Cerebellar cortex (tissue), 1 donor: Measurements from ENCODE around the gene BTG1.

ENCODE experiments used
- DNase-seq: peaks from one replicate; pipeline ENCODE4 v3.0.0-alpha.2; 2015; ENCODE audit warnings: low spot score

Gene BTG1, protein sequence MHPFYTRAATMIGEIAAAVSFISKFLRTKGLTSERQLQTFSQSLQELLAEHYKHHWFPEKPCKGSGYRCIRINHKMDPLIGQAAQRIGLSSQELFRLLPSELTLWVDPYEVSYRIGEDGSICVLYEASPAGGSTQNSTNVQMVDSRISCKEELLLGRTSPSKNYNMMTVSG

DNA sequence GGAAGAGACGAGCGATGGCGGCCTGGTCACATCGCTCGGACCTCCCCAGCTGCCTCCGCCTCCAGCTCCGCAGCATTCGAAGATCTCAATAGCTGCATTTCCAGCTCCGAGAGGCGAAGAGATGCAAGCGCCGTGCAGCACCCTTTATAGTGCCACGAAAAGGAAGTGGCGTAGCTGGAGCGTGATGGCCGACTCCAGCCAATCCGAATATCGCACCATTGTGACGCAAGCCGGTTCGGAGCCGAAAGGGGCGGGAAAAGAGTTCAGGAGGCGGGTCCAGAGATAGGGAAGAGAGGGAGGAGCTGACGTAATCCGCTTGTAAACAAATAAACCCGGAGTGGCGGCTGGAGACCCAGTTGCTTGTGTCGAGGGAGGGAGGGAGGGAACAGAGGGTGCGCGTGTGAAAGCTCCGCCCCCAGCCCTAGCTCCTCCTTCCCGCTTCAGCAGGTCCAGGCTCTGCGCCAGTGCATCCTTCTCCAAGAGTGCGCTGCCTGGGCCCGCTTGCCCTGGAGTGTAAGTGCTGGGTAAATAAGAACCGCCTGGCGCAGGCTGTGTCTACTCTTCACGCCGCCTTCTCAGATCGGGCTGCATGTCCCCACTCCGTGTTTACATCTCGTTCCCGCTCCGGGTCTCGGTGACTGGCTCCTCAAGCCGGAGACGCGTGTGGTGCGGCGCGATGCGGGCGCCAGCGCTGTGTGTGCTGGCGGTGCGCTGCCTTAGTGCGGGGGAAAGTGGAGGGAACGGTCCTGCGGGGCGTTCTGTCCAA lies at the start of gene BTG1:
BTG1 (minus strand) TSS at position 116 of the 766 bp plus-strand sequence. CDS start 311 bp downstream, outside the sequence.
- peak; percentile 100 for DNase-seq

DNA sequence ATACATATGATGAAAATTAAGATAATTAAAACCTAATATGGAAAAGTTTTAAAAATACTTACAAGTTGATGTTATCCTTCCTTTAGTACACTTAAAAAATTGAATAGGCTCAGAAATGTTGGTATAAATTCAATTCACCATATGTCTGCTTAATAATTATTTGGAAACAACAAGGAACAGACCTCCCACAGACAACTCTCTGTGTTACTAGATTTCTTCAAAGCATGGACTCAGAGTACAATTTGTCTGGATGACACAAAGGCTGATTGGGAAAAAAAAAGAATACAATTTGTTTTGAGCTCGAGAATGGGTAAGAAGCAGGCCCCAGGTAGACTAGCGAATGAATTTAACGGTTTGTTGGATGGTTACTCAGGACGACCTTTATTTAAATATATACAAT lies 48.9 kb upstream of the BTG1 start:
- peak; percentile 69 for DNase-seq

DNA sequence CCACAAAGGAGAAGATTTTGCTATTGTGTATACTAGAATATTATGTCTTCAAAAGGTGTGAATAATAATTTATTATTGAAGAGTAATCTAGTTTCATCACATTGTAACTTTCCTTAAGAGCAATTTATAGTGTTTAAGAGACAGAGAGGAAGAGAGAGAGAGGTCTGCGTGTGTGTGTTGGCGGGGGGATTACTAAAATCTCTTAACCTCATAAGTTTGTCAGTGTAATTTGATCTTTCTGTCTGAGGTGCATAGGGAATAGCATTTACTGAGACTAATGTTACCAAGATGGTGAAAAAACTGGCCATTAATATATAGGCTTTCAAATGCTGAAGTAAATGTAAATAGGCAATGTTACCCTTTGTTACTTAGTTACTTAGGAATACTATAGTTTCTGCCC lies 48.2 kb upstream of the BTG1 start:
- DNase-seq, result peak; percentile 7

DNA sequence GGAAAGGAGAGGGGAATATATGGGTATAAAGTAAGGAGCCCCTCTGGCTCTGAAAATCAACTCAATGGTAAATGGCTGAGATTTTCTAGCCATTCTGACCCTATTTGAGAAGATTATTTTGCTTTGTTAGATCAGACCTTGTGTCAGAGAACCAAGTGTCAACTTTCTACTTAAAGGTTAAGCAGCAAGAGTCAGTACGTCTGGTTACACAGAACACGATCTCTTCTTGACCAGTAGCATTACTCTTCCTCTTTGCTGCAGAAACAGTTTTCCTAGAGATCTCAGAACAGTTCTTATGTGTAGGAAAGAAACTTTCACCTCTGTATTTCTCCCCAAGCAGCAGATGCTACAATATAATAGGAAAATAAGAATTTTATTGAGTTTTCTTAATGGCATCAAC lies 47.4 kb upstream of the BTG1 start:
- peak; percentile 28 for DNase-seq

DNA sequence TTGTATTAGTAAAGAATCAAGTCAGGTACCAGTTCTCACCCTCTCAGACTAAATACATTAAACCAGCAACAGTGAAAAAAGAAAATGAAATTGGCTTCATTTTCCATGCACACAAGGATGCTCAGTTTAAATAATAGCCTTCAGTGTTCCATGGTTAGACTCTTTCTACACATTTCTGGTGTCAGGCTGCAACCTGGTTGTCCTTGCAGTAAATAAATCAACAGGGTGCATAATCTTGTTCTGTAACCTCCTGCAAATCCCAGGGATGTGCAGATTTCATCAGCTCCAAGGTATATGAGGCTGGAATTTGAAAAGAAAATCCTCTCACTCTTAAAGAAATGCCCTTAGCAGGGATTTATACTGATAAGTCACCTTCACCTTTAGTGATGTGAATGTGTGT lies 46.7 kb upstream of the BTG1 start:
- peak; percentile 51 for DNase-seq

DNA sequence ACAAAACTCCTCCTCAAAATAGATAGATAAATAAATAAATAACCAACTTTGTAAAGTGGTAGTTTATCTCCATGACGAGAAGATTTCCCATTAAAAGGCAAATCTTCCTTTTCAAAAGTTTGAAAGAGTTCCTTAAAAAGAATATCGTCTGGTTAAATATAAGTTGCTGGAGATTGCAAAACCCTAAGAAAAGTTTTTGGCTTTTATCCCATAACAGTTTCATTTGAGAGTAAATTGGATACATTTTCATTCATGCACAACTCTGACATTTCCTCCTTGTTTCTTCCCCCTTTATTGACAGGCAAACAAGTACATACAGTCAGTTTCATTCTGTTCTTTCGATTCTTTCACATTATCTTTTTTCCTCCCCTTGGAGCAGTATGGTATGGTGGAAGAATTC lies 45.4 kb upstream of the BTG1 start:
- DNase-seq, result no peak

DNA sequence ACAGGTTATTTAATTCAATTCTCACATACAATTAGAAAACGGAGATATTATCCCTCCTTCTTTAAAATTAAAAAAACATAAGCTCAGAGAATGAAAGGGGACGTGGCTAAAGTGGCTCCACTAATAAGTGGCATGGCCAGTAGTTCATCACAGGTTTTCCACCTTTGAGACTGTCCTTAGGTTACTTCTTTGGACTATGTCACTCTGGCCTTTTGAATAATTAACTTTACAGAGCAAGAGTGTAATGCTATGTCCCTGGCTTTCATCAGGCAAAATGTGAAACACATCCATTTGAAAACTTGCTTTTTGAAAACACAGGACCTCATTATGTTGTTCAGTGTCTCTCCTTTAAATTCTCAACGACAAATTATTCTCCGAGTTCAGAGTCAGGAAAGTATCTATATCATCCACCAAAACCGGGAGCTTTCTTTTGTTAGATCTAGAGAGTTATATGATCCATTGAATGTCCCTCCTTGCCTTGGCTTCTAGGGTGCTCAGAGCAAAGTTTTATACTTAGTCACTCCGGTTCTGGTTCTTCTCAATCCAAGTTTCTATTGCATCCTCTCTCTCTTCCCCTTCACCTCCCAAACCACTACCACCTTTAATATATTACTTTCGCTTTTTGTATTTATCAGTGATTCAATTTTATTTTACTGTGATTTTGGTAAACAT lies 43.0 kb upstream of the BTG1 start:
- no peak for DNase-seq

DNA sequence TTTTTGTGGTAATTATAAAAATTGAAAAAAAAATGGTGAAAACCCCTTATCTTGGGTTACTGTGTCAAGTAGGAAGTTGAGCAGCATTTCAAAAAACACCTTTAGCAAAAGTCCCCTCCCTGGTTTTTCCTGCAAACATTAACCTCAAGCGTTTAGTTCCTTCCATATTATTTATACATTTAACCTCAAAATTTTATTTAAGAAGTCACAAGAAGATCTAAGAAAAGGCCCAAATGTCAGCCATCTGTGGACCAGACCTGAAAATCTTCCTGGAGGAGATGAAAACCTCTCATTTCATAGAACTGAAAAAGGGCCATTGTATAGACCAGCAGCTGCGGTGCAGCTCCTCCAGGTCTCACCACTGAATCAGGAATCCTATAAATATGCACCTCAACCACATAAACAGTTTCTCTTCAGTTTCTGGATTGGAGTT lies 40.4 kb upstream of the BTG1 start:
- no peak for DNase-seq

DNA sequence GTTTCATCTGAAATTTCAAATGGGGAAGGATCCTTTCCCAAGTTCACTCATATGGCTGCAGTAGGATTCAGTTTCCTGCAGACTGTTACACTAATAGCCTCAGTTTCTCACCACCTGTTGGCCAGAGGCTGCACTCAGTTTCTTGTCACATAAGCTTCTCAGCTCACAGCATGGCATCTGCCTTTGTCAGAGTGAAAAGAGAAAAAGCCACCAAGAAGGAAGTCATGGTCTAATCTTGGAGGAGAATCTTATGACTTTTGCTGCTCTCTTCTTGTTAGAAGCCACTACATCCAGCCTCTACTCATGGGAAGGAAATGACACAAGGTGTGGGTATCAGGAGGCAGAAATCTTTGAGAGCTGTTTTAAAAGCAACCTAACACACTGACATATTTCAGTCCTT lies 39.4 kb upstream of the BTG1 start:
- no peak for DNase-seq

DNA sequence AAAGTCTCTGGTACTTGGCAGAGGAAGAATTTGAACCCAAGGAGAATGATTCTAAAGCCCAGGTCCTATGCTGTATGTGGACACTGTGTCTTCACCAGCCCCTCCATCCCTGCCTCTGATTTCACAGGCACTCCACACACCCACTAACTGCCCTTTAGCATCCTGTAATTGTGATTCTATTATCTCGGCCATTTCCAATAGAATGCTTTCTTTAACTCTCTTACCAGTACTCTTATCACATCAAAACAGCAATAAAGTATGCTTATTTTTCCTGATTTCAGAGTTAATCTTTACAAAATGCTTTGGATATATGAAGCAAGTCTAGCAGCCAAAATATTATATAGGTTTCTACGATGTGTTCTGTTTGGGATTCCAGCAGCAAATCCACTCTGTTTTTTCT lies 37.9 kb upstream of the BTG1 start:
- no peak for DNase-seq

DNA sequence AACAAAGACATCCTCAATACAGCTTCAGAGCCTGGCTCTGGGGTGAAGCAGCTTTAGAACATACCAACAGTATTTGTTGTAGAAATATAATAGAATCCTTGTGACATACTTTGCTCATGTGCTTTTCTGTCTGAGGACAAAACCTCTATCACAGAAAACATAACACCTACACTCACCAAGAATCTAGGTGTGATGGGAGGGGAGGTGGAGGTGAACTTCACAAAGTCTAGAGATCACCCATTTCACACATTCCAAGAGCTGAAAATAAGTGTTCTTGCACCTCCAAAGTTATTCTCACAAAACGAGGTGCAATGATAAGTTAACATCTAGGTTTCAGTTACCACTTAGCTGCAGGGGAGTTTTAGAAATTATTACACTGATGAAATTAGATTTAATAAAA lies 32.7 kb upstream of the BTG1 start:
- DNase-seq, result no peak

DNA sequence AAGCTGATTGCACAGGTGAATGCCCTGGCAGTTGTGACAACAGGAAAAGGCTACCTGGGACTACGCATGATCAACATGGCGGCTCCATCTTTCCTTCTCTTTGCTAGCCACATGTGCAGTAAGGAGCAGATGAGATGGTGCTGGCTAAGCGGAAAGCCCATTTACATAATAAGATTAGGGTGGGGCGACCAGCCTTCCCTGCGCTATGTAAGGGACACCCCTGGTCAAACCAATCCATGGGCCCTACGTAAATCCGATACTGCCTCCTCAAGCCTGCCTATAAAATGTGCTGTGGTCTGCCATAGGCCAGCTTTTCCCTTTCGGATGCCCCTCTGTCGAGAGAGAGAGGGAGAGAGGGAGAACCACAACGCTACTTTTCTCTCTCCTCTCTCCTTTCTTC lies 31.0 kb upstream of the BTG1 start:
- DNase-seq, result no peak

DNA sequence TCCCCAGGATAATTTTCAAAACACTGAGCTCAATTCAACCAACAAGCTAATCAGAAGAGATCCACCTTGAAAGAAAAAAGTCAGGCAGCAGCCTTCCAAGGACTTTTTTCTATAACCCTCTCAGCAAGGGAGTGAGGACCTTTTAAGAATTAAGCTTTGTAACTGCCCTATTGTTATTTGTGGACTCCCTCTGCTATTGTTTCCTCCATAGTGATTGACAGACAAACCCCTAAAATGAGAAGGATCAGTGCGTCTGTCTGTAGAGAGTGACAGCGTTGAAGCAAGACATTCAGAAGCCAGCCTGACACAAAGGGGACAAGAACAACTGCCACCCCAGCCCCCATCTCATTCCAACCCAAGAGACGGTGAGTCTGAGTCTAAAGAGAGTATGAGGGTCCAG lies 30.3 kb upstream of the BTG1 start:
- no peak for DNase-seq

DNA sequence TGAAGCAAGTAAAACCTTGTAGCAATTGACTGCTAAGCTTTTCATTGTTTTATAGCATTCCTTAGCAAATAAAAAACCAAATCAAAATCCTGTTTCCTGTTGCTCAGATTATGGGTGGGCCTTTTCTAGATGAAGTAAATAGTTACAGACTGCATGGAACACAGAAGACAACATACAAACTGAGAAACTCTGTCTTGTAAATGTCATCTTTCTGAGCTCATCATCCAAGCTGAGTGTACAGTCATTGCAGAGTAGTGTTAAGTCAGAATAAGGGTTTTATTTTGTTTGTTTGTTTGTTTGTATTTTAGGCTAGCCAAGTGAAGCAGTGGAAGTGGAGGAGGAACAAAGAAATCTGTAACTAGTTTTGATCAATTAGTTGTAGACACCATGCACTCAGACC lies 24.4 kb upstream of the BTG1 start:
- no peak for DNase-seq

DNA sequence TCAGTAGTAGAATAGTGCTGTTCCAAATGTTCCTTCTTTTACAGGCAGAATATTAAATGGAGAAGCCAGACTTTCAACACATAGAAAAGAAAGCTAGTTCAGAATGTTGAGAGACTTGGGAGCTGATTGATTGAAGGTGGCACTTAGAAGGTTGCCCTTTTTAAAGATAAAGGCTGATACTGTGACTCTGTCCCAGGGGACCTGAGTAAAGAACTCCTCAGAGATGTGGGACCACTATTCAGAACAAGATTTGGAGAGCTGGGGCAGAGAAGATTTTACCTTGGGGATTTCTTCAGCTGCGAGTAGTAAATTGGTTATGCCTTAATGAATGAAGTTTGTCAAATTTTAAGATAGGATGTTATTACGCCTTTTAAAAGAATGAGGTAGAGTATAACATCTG lies 21.4 kb upstream of the BTG1 start:
- no peak for DNase-seq

DNA sequence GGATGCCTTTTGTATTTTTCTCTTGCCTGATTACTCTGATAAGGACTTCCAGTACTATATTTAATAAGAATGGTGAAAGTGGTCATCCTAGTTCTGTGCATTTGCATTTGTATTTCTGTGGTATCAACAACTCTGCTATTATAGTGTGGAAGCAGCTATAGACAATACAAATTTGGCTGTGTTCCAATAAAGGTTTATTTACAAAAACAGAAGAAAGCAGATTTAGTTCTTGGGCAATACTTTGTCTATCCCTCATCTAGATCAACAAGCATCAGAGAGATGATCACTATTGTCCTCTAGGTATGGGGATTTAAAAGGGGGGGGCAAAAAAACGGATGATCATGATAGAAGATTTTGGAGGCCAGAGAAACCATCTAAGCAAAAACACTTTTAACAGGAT lies 19.1 kb upstream of the BTG1 start:
- DNase-seq, result no peak

DNA sequence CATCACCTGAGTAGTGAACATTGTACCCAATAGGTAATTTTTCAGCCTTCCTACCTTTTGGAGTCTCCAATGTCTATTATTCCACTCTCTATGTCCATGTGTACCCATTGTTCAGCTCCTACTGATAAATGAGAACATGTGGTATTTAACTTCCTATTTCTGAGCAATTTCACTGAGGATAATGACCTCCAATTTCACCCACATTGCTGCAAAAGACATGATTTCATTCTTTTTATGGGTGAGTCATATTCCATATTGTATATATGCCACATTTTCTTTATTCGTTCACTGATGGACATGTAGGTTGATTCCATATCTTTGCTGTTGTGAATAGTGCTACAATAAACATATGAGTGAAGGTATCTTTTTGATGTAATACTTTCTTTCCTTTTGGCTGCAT lies 16.4 kb upstream of the BTG1 start:
- no peak for DNase-seq

DNA sequence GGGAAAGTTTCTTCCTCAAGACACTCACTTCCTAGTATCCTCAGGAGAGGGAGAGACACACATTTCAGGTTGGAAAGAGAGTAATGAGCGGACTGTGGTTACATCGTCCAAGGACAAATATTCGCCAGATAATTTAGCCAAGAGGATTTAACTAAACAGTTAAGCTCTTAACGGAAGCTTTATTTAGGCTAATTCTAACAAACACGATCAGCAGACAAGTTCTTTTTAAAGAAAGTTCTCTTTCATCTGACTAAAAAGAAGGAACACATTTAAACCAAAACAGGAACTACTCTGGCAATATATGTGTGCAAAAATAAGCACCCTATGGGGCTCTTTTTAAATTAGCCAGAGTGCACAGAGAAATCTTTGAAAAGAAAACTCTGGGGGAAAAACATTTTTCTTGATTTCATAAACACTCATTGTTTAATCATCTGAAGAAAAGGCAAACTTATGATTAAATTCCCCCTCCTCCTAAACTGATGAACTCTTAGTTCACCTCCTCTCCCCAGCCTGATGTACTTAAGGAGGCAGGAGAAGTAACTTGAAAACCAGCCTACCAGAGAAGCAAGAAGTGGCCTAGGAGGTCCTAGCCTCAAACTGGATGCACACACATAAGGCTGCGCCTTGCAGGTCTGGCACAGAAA lies 13.3 kb upstream of the BTG1 start:
- no peak for DNase-seq

DNA sequence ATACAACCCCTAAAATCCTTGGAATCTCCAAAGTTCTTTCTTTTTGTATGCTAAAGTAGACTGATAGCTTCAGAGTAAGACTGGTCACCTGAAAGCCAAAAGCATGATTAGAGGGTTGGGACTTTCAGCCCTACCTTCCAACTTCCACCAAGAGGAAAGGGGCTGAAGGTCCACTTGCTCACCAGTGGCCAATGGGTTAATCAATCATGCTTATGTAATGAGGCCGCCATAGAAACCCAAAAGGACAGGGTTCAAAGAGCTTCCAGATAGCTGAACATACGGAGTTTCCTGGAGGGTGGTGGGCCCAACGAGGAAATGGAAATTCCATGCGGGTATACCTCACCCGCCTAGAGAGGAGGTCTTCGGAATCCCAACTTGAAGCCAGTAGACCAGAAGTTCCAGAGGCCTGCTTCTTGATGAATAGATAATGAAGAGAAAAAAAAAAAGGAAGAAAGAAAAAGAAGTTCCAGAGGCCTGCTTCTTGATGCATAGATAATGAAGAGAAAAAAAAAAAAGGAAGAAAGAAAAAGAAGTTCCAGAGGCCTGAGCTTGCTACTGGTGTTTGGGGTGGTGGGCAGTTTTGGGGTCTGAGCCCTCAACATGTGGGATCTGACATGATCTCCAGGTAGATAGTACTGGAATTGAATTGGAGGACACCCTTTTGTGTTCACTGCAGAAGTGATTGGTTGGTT lies 11.2 kb upstream of the BTG1 start:
- no peak for DNase-seq

DNA sequence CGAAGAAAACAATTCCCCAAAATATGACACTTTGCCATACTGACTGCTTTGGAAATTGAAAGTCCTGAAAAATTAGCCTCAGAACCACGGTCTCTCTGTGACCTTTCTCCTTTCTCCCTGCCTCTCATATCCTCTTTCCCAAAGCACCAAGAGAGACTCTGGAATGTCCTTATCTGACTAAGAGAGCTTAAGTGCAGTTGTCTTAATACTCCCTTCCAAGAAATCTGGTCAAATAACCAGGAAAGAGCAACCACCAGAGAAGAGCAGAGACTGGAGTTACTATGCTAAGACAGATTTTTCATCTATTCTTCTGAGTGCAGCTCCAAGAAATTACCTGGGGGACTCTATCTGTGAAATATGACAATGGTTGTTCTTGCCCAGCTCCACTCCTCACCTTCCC lies 10.5 kb upstream of the BTG1 start:
- DNase-seq, result no peak

DNA sequence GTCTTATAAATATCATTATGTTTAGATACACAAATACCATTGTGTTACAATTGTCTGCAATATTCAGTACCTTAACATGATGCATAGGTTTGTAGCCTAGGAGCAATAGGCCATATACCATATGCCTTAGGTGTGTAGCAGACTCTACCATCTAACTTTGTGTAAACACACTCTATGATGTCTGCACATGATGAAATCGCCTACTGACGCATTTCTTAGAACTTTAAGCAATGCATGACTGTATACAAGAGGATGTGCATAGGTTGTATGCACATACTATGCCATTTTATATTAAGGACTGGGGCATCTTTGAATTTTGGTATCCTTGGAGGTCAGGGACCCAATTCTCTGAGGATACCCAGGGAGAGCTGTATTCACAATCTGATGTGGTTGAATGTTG lies 10.1 kb upstream of the BTG1 start:
- no peak for DNase-seq

DNA sequence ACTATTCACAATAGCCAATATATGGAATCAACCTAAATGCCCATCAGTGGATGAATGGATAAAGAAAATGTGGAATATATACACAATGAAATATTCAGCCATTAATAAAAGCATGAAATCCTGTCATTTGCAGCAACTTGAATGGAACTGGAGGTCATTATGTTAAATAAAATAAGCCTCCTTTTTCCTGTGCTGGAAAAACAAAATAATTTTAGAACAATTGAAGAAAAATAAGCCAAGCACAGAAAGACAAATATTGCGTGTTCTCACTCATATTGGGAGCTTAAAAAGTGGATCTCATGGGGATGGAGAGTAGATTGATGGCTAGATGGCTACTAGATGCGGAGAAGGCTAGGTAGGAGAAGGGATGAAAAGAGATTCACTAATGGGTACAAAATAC lies 6.3 kb upstream of the BTG1 start:
- no peak for DNase-seq
